ENCODE data around the gene HTRA2.

The HTRA2 gene

DNA sequence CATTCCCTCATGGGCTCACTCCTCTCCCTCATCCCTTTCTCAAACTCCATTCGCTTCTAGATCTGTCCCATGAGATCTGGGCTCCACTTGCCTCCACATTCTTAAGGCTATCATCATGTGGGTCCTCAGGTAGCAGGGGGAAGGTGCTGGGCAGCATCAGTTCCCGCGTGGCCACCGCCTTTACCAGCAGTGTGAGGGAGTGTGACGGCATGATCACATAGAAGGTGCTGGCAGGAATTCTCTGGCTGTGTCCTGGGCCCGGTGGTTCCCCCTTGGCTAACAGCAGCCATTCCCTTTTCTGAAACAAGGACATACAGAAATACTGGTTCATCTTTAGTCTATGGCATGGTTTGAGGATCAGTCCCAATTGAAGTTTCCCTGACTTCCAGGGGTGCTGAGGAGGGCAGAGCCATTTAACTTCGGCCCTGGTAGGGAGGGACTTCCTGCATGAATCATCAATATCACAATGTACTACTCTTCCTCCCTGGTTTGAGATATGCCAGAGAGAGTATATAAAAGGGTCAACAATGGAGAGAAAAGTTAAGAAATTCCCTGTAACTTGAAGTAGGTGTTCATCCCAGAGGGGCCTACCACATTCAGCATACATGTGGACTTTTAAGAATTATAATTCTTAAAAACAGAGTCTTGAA, 32.5 kb downstream of the HTRA2 start:
- DNase-seq: no peak

DNA sequence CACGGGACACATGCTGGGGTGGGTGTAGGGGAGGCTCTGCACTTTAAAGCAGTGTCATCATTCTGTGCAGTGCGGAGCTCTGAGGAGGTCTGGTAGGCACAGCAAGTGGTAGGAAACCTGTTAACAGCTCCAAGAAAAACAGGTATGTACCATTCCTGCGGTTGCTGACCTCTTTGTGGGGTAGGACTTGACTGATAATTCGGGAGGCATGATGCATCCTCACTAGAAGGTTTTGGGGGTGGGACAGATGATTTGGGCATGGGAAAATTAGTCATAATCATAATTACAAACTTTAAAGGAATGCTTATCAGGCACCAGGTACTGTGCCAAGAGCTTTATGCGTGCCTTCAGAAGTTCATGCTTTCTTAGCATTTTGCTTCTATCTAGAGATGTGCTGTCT, 34.5 kb downstream of the HTRA2 start:
- DNase-seq: no peak

DNA sequence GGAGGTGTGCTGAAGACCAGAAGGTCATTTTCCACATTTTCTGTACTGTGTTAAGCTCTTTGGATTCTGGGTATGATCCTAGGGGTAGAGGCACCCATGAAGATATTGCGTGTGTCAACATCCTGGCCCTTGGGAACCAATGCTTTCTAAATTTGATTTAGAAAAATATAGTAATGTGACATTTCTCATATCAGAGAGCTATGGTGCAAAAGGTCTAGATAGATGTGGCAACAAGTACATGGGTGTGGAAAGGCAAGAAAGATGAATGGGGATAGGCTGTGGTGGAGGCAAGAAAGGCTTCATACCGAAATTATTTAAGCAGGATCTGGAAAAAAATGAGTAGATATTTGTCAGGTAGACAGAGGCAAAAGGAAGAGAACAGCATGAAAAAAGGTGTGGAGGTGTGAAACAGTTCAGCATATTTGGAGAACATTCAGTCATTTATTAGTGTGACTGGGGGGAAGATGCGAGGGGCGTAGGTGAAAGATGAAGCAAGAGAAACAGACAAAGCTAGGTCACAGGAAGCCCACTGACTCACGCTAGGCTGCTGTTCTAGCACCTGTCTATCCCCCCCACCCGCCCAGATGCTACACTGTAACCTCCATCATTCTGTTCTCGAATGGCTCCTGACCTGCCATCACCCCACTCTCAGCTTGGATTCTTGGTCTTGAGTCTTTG, 36.5 kb downstream of the HTRA2 start:
- DNase-seq: no peak

DNA sequence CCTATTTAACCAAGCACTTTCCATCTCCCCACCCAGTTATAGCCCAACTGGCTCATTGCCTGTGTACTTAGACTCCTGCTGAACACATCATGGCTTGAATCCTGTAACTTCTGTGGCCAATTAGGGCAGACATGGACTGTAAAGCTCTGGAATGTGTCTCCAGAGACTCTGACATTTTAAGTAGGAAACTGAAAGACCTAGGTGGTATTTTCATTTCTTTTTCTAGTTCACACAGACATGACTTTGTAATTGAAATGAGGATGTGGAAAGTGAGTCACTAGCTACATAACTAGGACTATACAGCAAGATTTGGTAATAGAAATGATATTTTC, 37.0 kb downstream of the HTRA2 start:
- peak in 2 of 4 experiments; percentile 67 to 70 for DNase-seq

DNA sequence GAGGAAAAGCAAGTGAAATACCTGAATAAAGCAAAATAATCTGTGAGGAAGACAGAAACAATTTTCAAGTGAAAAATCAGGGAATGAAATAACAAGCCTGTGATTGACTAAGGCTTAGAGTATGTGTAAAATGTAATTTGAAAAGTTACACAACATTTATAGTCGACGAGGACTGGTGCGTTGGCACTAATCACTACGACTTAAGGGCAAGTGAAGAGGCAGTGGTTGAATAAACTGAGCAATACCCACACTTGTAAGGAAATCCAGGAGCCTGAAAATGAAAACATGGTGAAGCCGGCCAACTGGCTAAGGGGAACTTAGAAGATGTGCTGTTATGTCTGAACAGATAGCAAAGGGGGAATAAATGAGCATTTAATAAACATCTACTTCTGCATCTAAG, 38.1 kb downstream of the HTRA2 start:
- peak in 3 of 4 experiments; percentile 41 to 57 (median 42) for DNase-seq

DNA sequence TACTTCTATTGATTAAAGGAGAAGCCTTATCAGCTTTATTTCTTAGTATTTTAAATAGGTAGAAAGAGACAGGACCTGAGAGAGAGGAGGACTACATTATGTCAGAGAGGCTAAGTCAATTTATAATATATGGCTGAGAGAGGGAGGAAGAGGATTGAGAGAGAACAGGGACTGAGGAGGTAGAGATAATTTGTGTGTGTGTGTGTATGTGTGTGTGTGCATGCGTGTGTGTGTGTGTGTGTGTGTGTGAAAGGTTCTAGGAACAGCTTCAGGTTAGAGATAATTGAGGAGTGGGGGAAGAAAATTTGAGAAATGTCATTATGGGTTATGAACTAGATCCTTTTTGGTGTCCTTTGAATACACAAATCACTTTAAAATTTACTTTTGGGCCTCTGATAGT, 40.0 kb downstream of the HTRA2 start:
- DNase-seq: no peak

DNA sequence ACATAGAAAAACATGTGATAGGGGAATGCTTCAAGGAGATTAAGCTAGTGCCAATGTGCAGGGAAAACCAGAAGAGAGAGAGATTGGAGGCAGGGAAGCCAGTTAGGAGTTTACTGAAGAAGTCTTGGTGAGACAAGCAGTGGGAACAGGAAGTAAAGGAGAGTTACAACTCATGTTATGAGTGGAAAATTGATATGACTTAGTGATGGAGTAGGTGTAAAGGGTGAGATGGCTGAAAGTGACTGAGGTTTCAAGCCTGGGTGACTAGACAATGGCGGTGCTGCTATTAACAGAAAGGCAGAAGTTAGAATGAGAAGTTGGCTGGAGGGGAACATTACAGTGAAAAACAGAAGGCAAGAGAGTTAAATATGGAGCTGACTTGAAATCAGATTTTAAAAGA, 41.3 kb downstream of the HTRA2 start:
- peak; percentile 56 to 83 (median 71) for DNase-seq

DNA sequence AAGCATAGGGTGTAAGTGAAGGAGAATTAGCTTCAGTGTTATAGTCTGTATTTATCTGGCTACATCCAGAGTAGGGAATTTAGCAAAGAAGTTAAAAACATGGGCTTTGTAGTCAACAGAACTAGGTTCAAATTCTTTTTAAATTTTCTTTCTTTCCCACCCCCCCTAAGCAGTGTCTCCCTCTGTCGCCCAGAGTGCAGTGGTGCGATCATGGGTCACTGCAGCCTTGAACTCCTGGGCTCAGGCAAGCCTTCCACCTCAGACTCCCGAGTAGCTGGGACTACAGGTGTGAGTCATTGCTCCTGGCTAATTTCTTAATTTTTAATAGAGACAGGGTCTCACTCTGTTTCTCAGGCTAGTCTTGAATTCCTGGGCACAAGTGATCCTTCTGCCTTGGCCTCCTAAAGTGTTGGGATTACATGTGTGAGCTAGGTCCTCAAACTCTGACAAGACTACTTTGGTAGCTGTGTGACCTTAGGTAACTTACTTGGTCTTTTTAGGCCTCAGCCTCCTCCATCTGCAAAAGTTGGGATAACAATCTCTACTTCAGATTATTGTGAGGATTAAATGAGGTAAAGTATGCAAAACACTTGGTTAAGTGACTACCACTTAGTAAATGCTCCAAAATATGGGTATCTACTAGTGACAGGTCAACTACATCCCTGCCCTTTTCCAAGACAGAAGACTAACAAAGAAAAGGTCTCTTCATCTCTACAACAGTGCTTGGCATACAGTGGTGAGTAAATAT, 42.6 kb downstream of the HTRA2 start:
- DNase-seq: no peak

DNA sequence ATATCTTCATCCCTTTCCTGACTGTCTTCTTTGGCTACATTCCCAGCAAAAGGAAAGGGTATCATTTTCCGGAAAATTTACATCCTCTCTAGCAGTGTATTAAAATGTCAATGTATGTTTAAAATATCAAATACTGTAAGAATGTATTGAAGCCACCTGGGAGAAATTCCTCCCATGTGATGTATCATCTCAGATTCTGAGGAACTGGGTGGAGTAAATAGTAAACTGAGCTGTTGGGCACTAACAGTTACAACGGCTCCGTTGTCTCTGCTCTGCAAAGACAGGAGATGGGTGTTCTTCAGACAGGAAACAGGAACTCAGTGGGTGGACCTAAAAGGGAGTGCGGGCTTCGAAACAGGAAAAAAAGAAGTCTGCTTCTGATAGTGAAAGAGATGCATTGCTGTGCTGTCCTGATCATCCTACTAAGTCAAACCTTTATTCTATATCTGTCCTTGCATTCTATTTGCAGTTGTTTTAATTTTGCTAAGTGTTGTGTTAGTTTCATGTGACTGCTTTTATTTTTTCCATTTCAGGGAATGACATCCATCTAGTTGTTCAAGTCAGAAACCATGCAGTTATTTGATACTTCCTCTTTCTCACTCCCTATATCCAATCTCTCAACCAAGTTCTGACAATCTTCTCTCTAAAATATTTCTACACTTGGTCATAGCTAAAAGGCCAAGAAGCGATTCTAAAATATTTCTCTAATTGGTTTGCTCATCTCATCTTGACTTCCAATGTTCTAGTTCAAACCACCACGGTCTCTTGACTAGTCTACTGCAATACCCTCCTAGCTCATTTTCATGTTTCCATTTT, 44.2 kb downstream of the HTRA2 start:
- peak; percentile 63 to 87 (median 80) for DNase-seq

DNA sequence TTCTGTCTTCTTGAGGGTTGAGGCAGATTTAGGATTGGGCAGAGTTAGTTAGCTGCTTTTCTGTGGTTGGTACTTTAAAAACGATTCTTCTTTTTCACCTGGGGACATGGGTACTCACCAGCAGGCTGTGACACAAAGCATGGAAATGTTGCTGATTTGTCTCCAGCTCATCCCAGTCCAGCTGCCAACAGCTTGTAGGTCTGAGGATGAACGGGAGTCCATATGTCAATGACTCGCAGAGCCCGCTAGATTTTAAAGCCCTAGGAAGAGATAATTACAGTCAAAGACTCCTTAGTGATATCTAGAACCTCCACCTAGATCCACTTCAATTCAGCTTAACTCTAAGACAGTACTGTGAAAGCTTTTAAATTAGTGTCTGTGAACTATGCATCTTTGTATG, 45.6 kb downstream of the HTRA2 start:
- DNase-seq: no peak

DNA sequence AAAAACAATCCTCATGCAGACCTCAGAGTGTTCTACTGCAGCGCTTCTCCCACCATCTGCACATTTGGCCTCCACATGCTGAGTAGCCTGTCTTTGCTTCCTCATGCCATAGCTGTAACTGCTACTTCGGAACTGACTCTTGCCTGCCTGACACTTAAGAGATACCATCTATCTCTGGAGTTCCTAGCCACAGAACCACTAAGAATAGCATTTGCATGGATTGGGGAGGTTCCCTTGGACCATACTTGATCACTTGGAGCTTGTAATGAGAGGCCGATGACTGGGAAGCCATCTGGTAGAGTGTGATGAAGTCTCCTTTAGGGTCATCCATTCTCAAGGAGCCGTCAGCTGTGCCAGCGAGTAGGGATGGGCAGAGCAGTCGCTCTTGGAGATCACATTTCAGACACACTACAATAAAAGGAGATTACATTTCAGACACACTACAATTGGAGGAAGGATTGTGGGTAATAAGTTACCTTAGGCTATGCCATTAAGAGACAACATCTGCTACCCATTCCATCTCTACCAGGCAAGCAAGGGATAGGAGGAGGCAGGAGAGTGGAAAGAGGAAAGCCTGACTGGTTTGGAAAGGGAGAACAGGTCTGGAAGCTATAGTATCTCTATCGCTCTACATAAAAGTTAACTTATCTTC, 46.6 kb downstream of the HTRA2 start:
- peak; percentile 44 to 75 (median 60) for DNase-seq

DNA sequence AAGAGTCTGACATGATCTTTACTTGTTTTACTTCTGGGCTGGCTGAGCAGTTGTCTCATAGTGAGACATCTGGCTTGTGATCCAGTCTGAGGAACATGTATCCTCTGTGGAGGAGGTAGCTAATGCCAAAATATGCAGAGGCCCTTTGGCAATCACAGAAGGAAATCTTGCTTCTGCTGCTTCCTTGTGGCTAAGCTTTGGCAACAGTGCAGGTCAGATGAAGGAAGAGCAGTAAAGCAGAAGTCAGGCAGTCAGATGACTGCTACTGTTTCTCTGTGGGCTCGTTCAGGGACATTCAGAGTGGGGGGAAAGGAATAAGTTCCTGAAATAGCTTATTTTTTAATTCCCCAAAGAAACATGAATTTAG, 47.1 kb downstream of the HTRA2 start:
- DNase-seq: peak; percentile 87 to 98 (median 92)

DNA sequence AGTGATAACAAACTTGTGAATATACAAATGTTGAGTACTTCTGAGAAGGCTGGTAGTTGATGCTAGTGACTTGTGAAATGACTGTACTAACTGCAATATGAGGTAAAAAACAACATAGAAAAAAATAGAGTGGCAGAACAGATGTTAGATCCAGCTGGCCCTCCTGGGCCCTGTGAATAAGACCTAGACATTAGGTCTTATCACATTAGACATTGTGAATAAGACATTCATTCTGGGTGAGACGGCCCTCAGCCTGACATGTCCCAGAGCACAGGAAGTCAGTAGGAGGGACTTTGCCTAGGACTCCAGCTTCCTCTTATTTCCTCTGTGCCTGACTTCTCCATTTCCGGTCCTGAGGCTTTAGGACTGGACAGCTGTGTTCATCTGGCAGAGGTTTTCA, 47.7 kb downstream of the HTRA2 start:
- DNase-seq: peak; percentile 81 to 95 (median 90)

DNA sequence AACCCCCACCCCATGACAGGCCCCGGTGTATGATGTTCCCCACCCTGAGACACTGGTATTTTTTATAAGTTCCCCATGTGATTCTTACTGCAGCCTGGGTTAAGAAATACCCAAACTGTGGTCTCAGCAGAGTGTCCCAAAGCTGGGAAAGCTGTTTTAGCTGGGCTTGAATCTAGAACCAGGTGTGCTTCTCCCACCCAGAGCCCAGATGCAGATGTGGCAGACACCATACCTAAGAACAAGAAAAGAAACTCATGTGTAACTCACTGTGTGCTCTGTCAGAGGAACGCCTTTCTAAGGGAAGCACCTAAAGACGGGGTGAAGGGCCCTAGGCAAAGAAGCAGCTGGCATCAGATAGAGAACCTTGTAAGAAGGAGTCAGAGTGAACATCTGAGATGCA, 48.7 kb downstream of the HTRA2 start:
- peak in 3 of 4 experiments; percentile 35 to 57 (median 46) for DNase-seq

DNA sequence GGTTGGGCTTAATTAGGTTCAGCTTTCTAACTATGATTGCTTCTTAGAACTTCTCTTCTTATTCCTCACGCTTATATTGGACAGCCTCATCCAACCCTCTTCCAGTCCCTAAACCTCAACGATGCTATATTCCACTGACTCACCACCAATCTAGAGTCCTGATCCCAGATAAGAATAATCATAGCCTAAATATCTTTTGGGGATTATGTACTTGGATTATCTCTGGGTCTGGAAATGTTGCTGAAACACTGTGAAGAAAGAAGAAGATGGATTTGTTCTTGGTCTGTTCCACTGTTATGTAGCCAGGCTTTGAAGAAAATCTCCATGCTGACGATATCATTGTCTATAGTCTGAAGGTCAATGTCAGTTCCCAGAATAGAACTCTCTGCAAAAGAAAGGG, 51.7 kb downstream of the HTRA2 start:
- no peak for DNase-seq

DNA sequence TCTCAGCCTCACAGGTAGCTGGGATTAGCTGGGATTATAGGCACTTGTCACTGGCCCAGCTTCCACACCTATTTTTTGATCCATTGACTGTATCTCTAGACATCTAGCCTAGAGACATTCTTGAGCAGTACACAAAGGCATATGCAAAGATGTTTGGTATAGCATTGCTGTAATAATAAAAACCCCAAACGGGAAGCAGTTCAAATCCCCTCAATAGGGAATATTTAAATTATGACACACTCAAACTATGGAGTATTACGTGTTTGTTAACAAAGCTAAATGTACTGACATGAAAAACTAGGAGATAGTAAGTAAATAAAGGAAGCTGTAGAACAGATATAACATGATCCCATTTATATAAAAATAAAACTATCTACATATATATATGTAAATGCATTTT, 52.5 kb downstream of the HTRA2 start:
- DNase-seq: no peak
